Inferior parietal cortex (tissue), 1 donor: ENCODE measurements around the gene MIDN.

ENCODE experiments used
- DNase-seq: peaks from one replicate; pipeline ENCODE4 v3.0.0-alpha.2; 2016; ENCODE audit errors: extremely low spot score

MIDN gene

GRCh38 chr19:1270213-1270853 lies 21.9 kb downstream of the MIDN start:
- DNase-seq: no peak

GRCh38 chr19:1270854-1271527 lies 22.6 kb downstream of the MIDN start:
- no peak for DNase-seq

GRCh38 chr19:1271528-1272422 lies 23.4 kb downstream of the MIDN start:
- DNase-seq: no peak

GRCh38 chr19:1272423-1273262 lies 24.3 kb downstream of the MIDN start:
- DNase-seq: no peak

GRCh38 chr19:1273263-1274041 lies 25.1 kb downstream of the MIDN start:
- no peak for DNase-seq

- no peak for DNase-seq
These were observed 25.9 kb downstream of the MIDN start for GRCh38 chr19:1274081-1274851.

- DNase-seq: no peak
These were observed 26.5 kb downstream of the MIDN start for GRCh38 chr19:1274852-1275259.

GRCh38 chr19:1275260-1275975 lies 27.0 kb downstream of the MIDN start, which contains the start of gene FAM174C:
Gene FAM174C, plus strand, starts transcription at chr19:1275530. Its CDS starts 20 bp downstream, at chr19:1275550.
- peak; percentile 93 for DNase-seq

- DNase-seq: no peak
These were observed 27.7 kb downstream of the MIDN start for GRCh38 chr19:1275976-1276627.

- no peak for DNase-seq
These were observed 28.2 kb downstream of the MIDN start for GRCh38 chr19:1276628-1277022.

- DNase-seq: no peak
These were observed 28.7 kb downstream of the MIDN start for GRCh38 chr19:1277061-1277460.

- DNase-seq: no peak
These were observed 29.7 kb downstream of the MIDN start for GRCh38 chr19:1278074-1278473.

GRCh38 chr19:1278713-1279660 lies 30.6 kb downstream of the MIDN start:
- DNase-seq: no peak

- DNase-seq: peak; percentile 88
These were observed 31.5 kb downstream of the MIDN start for GRCh38 chr19:1279782-1280341.

- no peak for DNase-seq
These were observed 32.5 kb downstream of the MIDN start for GRCh38 chr19:1280636-1281568.
